HG03196 (cell line): ENCODE results near the gene CRISPLD2.
"Not testable (repeated sequence)": the region's sequence is repeated elsewhere in the genome, so short reads cannot be mapped to it uniquely, and the experiment has no call there.

Source experiments
- ATAC-seq: cut with Tn5 transposase; IDR thresholded peaks from one replicate; pipeline ENCODE4 v1.9.1; 2021; ENCODE audit not compliant: unreplicated experiment

Gene CRISPLD2

DNA sequence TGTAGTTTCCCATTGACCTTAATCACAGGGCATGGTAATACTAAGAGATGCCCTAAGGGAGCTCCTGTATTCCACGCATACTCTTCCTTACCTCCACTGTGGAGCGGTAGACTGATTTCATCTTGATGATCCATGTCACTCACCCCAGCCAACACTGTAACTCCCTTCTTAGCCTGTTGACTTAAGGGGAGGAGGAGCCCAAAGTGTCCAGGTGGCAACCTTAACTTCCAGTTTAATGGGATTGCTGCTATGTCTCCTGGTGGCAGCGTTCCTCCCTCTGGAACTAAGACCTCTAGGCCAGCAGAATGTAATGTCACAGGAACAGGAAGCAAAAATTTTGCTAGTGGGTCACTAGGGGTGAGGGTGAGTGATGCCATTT lies 36.4 kb downstream of the CRISPLD2 start:
- ATAC-seq = not testable (repeated sequence)

- not testable (repeated sequence) for ATAC-seq
These were observed 37.0 kb downstream of the CRISPLD2 start for GRCh38 chr16:84856811-84857210.

DNA sequence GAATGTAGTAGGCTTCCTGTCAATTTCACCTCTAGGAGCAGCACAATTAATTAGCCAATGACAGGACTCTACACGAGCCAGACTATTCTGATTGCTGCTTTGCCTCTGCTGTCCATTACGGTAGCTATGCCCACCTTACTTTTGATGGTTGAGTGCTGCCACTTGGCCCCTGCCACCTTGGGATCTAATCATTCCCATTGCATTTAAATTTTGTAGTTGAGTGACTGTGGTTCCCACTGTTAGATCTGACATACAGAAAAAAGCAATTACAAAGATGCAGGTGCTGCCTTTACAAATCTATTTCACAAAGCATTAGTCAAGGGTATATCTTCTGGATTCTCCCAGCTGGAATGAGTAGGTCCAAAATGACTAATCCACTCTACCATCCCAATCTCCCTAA lies 39.9 kb downstream of the CRISPLD2 start:
- ATAC-seq = no peak

GRCh38 chr16:84860383-84860782 lies 40.6 kb downstream of the CRISPLD2 start:
- no peak for ATAC-seq

- no peak for ATAC-seq
These were observed 41.9 kb downstream of the CRISPLD2 start for GRCh38 chr16:84861671-84862070.

GRCh38 chr16:84862804-84863480 lies 43.2 kb downstream of the CRISPLD2 start:
- ATAC-seq = no peak

GRCh38 chr16:84863481-84863814 lies 43.7 kb downstream of the CRISPLD2 start:
- ATAC-seq = no peak

DNA sequence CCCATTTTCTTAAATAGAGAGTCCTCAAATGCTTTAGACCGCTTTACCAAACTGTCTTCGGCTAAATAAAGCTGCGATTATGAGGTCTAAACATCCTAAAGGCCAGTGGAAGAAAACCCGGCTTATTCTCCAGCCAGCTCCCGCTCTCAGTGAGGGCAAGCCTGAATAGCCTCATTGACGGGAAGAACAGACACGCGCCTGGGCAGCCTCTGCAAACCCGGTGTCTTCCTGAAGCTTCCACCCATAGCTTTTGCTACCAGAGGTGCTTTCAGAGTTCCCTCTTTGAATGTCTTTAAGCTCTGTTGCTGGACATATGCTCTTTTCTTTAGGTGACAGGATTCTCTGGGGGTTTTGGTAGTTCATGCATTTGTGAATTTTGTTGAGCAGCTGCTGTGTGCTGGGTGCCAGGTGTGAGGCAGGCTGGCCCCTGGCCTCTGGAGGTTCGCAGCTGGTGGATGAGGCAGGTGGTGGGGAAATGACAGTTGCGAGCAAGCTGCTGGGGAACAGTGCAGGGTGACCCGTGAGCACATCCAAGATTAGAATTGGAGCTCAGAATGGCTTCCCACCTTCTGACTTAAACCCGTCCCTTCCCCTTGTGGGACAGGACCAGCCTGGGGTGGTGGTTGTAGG lies 44.7 kb downstream of the CRISPLD2 start:
- ATAC-seq = no peak

GRCh38 chr16:84867696-84868095 lies 47.9 kb downstream of the CRISPLD2 start:
- ATAC-seq = no peak

DNA sequence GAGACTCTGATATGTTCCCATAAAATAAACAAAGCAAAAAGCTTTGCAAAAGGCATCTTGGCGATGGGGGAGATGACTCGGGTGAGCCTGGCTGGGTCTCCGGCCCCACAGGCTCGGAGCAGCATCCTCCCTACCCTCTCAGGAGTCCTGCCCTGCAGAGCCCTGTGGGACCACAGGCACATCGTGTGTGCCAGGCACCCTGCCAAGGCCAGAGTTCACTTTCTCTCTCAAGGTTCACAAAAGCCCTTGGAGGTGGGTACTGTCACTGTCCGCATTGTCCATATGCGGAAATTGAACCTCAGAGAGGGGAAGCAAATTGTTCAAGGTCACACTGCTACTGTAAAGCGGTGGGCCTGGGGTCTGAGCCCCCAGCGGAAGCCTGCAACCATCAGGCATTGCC lies 48.5 kb downstream of the CRISPLD2 start:
- ATAC-seq = no peak

DNA sequence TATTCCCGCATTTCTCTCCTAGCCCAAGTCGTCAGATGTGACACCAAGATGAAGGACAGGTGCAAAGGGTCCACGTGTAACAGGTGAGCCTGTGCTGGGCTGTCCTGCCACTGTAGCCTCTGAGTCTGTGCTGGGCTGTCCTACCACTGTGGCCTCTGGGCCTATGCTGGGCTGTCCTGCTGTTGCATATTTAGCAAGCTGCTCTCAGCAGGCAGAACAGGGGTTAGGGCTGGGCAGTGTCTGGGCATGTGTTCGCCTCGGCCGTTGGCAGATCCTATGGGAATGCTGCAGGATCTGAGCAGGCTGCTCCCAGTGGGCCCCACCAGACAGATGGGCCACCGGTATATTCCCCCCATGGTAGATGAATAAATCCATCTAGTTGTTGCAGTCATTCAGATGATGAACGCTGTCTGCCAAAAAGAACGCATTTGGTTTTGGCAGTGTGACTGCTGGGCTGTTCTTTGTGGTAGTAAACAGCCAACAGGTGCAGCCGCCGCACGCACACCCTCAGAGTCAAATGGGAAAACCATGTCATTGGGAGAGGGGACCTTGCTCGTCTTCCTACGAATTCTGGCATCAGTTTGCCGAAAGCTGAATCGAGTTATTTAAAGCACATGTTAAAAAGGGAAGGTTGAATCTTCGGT lies 49.2 kb downstream of the CRISPLD2 start:
- ATAC-seq = no peak

DNA sequence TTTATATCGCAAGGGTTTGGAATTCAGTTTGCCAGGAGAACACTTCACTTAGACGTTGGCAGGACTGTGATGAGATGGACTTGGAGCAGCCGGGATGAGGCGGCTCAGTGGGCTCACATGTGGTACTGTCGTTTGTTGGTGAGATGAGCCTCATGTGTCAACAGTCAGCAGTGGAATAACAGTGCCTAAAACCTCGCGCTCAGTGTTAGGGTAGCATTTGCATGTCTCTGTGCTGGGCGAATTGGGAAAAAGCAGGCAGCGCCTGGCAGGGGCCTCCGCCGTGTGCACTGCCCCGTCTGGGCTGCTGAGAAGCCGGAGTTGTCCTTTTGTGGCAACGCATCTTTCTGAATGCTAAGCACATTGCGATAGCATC lies 49.7 kb downstream of the CRISPLD2 start:
- ATAC-seq = no peak

DNA sequence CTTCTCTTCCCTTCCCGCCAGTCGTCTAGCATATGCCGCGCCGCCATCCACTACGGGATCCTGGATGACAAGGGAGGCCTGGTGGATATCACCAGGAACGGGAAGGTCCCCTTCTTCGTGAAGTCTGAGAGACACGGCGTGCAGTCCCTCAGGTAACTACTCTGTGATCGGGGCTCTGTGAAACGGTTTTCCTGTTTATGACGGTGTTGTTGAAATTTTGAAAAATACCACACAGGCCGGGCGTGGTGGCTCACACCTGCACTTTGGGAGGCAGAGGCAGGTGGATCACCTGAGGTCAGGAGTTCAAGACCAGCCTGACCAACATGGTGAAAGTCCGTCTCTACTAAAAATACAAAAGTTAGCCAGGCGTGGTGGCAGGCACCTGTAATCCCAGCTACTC lies 53.2 kb downstream of the CRISPLD2 start:
- not testable (repeated sequence) for ATAC-seq

GRCh38 chr16:84874004-84874435 lies 54.2 kb downstream of the CRISPLD2 start:
- ATAC-seq = no peak

GRCh38 chr16:84874553-84874952 lies 54.8 kb downstream of the CRISPLD2 start:
- ATAC-seq = no peak

GRCh38 chr16:84874983-84875382 lies 55.2 kb downstream of the CRISPLD2 start:
- no peak for ATAC-seq

DNA sequence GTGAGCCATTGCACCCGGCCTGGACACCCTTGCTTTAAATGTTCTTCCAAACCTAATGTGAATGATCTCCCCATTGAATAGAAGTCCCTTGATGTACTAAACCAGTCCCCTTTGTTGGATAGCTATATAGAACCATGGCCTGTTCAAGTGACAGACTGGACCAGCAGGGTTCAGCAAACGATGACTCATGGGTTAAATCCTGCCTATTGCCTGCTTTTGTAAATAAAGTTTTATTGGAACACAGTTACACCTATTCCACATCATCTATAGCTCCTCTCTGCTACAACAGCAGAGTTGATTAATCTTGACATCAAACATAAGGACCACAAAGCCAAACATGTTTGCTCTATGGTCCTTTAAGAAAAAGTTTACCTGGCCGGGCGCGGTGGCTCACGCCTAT lies 56.1 kb downstream of the CRISPLD2 start:
- ATAC-seq = no peak

DNA sequence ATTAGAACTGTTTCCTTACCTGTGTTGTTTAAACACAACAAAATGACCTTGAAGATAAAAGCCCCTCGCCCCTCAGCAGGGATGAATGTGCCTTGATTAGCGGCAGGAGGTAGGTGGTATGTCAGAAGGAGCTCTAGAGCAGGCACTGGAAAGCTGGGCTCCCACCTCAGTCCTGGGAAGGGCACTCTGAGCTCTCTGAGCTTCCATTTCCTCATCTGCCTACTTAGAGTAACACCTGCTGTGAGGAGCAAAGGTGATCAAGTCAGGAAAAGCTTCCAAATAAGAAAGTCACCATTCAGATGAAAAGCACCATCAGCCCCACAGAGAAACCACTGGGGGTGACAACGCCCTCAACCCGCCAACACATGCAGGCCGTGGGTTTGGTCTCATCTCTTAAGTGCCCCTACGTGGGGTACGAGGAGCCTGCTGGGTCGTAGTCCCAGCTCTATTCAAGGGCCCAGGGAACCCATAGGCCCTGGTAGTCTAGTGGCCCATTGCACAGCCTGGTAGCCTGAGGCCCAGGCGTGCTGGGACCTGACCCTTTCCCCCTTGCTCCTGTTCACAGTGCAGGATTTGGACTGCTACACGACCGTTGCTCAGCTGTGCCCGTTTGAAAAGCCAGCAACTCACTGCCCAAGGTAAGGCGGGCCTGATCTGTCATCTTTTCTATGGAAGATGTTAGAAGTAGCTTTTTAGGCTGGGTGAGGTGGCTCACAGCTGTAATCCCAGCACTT lies 57.3 kb downstream of the CRISPLD2 start:
- ATAC-seq = no peak

- no peak for ATAC-seq
These were observed 59.0 kb downstream of the CRISPLD2 start for GRCh38 chr16:84878770-84879169.

DNA sequence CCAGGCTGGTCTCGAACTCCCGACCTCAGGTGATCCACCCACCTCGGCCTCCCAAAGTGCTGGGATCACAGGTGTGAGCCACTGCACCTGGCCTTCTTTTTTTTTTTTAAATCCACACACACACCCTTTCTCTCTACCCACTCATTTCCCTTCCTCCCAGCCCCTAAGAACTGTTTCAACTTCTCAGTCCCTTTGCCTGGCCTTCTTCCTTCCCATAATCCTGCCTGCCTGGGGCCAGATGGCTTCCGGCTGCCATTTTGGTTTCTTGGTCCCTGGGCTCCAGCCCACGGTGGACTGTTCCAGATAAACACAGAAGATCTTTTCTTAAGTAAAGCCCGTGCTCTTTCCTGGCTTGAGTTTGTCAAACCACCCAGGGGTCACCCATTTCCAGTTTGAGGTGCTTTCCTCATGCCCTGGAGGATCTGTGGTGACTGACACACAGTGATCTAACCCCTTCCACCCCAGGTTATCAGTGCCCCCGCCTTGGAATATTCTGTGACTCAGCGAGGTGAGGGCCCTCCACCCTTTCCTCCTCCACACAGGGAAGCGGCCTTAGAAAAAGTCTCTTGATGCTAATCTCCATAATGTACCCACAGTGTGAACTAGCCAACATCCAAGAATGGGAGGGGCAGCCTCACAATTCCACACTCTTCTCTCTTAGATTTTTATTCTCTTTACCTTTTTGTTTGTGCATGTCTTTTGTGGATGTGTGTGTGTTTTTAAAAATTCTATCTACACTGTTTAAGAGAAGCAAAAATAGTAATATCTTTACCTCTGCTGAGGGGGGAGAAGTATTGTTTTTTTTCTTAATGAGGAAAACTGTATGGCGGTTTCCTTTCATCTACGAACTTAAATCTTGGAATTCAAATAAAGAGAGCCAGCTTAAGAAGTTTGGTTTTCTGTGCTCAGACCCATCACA lies 60.0 kb downstream of the CRISPLD2 start:
- no peak for ATAC-seq
